Activated gamma-delta T cell treated with anti-CD3 and anti-CD28 coated beads, Interleukin-2, amount 50 U/mL, for 16 hours (primary cell): ENCODE measurements around the gene OXNAD1.

Experiments used
- DNase-seq: peaks from one replicate; pipeline ENCODE4 v3.0.0-alpha.2; 2020; ENCODE audit warnings: low read depth

The OXNAD1 gene

DNA sequence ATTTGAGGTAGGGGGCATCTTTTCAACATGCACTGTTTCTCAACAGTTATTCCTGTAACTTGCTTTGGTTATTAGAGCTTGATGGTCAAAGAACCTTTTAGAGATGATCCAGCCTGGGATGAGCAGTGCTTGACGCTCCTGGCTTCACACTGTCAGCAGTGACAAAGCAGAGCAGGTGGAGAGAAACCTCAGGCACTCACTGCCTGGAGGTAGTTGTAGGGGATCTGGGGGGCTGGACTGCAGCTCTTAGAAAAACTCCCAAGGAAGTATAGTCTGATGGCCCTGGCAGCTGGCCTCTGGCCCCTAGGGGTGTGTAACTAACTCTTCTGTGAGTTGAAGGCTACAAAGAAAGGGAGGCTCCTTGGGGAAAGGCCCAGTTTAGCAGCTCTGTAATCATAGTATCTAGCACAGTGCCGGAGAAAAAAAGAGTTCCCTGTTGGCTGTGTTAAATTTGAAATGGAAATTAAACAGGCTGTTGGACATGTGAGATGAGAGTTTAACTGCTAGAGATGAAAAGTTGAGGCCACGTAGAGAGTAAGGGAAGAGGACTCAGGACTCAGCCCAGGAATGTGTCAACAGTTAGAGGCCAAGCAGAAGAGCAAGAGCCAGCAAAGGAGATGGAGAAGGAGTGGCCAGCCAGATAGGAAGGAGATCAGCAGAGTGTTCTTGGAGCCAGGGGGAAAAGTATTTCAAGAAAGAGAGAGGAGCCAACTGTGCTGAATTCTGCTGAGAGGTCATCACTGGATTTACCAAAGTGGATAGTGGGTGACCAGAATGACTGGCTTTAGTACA lies 14.2 kb downstream of the OXNAD1 start:
- DNase-seq: no peak

DNA sequence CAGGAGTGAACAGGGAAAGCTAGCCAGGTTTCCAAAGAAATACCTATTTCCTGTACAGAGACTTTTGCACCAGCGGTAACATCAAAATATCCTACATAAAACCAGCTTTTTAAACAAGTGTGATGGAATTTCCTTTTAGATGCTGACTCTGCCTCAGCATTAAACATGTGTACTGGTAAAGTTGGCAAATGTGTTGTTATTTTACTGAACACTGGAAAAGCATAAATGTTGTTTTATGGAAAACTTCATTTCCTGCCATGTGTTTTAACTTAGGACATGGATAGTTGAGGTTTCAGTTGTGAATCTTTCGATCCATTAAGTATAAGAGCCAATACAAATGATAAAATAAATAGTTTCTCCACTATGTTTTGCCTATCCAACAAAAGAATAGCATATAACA lies 15.7 kb downstream of the OXNAD1 start:
- no peak for DNase-seq

- DNase-seq: no peak
Measured at GRCh38 chr3:16284633-16285032, 19.6 kb downstream of the OXNAD1 start.

DNA sequence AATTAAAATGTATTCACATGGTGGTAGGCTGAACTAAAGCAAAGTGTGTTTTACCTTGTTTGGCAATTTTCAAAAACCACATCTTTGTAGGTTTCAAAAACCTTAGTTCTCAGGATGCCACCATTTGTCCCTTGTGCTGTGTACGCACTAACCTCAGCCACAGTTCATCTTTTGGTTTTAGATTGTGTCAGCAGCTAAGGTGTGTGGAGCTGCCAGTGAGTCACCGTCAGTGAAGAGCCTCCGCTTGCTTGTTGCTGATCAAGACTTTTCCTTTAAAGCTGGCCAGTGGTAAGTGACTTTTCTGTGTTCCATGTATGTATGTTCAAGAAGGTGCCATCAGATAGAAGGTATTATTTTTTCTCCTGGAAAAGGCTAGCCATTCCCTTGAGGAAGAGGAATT lies 21.1 kb downstream of the OXNAD1 start:
- peak; percentile 49 for DNase-seq

GRCh38 chr3:16286751-16287543 lies 21.9 kb downstream of the OXNAD1 start:
- no peak for DNase-seq

GRCh38 chr3:16288664-16289063 lies 23.7 kb downstream of the OXNAD1 start:
- no peak for DNase-seq

GRCh38 chr3:16289144-16289889 lies 24.3 kb downstream of the OXNAD1 start:
- DNase-seq: no peak

DNA sequence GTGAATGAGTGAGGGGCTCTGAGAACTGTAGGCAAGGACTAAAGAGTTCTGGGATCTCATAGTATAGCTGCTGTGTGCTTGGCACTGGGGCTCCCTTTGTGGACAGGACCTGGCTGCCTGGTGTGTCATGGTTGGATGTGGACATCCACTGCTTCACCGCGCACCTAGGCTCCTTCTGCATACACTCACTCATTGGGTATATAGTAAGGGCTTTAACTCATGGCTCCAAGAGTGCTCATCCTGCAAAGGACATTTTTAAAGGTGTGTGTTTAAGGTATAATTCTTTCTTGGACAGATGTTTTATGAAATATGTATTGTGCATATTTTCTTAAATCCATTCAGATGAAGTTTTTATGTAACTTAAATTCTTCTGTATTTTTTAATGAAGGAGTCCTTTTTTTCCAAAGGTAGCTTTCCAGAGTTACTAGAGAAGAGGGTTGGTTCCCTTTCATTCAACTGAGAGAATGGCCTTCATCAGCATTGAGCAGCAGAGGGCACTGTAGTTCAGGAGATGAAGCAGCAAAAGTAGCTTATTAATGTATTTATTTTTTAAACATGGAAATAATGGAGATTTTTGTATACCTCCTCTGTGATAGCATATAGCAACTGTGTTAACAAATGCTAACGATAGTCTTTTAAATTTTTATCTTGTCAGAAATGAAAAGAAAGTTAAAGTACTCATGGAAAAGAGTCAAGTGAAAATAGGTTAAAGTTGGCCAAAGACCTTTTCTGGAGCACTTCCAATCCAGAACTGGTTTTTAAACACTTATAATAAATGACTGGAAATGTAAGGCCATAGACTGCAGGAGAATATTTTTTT lies 25.2 kb downstream of the OXNAD1 start:
- no peak for DNase-seq

GRCh38 chr3:16290827-16291196 lies 25.8 kb downstream of the OXNAD1 start:
- DNase-seq: no peak

DNA sequence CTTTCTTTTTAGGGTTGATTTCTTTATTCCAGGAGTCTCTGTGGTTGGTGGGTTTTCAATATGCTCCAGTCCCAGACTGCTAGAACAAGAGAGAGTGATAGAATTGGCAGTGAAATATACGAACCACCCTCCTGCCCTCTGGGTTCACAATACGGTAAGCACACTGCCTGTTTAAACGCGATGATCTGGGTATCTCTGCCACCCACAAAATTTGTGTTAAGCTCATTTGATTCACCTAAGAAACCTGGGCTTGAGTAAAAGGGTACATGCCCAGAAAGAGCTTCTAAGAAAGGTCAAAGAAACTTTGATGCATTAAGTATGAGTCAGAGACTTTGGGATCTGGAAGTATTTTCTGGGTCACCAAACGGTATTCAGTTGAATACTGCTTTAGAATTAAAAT lies 29.8 kb downstream of the OXNAD1 start:
- DNase-seq: no peak

DNA sequence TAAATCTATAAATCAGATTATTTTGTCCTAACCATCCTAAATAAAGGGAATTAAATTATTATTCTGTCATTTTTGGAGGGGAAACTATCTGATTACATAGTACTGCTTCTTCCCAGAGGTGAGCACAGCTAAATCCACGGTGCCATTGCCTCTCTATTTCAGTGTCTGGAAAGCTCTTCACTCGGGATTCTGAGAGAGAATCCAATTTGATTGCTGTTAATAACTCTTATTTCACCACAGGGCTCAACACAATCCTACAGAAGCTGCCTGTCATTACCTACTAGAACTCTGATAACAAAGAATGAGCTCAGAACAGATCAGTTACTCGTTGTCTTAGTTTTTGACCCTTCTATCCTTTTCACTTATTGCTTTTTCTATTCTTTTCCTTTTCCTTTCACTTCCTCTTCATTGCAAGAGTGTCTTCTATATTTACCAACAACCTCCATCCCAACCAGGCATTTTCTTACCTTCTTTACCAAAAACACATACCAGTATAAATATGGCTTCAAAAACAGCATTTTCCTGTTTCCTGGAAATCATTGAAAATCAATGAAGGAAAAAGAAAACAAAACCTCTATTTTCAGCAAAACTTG lies 30.4 kb downstream of the OXNAD1 start:
- DNase-seq: no peak

DNA sequence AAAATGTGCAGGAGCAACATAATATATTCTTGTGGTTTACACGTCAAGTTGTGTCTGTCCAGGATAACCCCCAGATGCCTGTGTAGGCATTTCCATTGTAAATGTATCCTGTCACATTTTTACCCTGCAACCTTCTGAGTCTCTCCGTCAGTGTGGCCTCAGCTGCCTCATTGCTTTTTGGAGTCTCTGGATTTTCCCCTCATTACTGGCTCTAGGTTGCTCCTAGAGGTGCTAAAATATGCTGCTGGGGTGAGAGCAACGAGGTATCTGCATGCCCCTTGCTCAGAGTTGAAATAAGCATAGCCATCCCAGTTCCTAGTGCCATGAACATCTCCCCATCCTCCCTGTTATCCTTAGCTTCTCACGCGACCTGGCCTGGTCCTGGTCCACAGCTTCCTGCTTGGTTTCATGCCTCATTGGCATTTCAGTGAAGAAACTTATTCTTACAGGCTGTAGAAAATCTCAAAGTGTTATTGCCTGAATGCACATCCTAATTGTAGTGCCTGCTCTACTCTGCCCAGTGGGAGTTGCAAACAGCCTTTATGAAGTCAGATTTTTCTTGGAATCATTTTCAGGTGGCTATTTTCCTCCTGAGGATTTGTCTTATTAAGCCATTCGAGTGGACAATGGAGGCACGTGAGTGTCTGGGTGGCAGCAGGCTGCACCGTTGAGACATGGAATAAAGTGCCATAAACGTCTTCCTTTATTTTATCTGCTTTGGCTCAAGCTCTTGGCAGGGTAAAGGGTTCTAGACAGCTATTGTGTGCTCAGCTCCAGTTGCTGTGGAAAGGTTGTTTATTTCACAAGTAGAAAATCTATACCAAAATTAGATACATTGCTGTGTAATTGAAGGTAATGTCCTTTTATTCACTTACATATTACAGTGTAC lies 33.2 kb downstream of the OXNAD1 start:
- DNase-seq: no peak

DNA sequence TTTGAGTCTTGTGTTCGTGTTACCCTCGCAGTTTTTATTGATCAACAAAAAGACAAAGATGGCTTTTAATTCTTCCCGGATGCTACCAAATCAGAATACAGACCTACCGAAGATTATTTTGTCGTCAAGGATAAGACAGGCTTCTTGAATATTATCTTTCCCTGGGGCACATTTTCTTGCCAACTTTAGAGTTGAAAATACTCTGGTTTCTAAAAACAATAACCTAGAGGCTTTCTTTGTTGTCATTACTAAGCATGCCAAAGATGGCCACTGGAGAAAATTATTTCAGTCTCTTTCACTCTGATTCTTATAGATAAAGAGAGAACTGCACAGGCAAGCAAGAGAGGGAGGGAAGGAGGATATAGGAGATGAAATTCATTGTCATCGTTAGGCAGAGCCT lies 33.9 kb downstream of the OXNAD1 start:
- no peak for DNase-seq

DNA sequence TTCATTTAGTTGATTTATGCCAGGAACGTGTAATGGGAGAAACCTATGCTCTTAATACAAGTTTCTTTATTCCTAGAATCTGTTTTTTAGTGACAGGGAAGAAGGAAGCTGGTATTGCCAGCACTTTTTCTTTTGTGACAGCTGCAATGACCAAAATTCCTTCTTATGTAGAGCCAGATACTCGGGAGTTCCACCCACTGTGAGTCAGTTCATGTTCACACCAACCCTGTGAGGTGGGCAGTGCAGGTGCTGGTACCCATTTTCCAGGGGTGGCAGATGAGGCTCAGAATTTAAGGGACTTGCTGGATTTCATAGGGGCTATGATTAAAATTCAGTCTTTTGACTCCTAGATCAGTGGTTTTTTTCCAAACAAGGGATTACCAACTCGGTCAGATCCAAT lies 34.7 kb downstream of the OXNAD1 start:
- no peak for DNase-seq

GRCh38 chr3:16300307-16300706 lies 35.3 kb downstream of the OXNAD1 start:
- no peak for DNase-seq

- peak; percentile 35 for DNase-seq
Measured at GRCh38 chr3:16300881-16301359, 35.9 kb downstream of the OXNAD1 start.

DNA sequence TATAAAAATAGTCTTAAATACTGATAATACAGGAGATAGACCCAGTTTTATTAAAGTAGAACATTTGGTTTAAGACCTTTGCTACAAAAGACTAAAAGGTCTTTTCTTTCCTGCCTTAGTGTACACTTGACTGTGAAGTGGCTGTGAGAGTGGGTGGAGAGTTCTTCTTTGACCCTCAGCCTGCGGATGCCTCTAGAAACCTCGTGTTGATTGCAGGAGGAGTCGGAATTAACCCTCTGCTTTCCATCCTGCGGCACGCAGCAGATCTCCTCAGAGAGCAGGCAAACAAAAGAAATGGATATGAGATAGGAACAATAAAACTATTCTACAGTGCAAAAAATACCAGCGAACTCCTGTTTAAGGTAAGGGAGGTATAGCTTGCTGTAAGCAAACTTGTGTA lies 36.5 kb downstream of the OXNAD1 start:
- no peak for DNase-seq

DNA sequence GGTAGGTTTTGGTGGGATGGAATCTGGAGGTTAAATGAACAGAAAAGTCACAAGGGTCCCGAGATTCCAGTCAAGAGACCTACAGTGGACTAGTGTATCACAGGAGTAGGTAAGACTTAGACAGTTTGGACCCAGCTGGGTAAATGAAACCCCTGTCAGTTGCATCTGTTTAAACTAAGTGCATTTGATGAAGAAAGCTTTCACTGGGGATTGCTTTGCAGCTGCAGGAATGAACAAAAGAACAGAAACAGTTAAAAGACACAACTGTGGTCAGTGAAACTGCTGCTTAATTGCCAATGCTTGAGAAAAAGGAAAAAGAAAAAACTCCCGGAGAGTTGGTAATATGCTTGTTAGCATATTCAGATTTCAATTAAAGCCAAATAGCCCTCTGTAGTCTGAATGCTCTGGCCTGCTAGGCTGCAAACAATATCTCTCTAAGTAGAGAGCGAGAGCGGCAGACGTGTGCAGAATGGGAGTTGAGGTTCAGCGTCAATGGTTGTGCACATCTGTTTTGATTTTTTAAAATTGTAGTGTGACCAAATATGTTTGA lies 37.1 kb downstream of the OXNAD1 start:
- DNase-seq: no peak

DNA sequence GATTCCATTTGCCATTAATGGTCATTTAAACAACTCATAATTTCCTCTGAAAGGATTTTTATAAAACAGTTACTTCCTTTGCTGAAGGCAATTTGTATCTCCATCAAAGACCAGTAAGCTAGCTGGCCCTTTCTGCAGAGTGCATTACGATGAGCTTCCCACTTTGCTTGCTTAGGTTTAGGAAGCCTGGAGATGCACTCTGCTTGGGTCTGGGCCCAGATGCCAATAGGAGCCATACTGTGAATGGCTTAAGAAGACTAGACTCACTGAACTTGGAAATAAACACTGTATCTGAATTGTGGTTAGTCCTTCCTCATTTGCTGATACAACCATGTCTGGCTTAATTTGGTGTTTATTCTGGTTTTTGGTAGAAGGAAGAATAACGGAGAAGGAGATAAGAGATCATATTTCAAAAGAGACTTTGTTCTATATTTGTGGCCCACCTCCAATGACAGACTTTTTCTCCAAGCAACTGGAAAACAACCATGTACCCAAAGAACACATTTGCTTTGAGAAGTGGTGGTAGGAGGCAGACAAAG lies 38.1 kb downstream of the OXNAD1 start:
- DNase-seq: no peak
